Stimulated activated CD4-positive, alpha-beta T cell treated with anti-CD3 and anti-CD28 coated beads, Interleukin-12 subunit alpha, Interleukin-12 subunit beta, amount 100 ng/mL, for 24 hours (primary cell): Measurements from ENCODE around the gene POLR2E.
"Not testable (repeated sequence)": the region's sequence is repeated elsewhere in the genome, so short reads cannot be mapped to it uniquely, and the experiment has no call there.

Source experiments
- DNase-seq, 2 experiments: peaks; one replicate each; pipeline ENCODE4 v3.0.0-alpha.2; 2020; ENCODE audit warnings: low read depth in 2 of 2

The POLR2E gene

GRCh38 chr19:1094978-1095701 lies at the start of gene POLR2E:
POLR2E (minus strand) TSS chr19:1095375; CDS start chr19:1095315, 60 bp downstream.
- DNase-seq, result peak; percentile 94 to 95

GRCh38 chr19:1144741-1145140 lies 49.6 kb upstream of the POLR2E start:
- no peak for DNase-seq

- no peak for DNase-seq
Measured at GRCh38 chr19:1143828-1144399, 48.7 kb upstream of the POLR2E start.

- DNase-seq, result no peak
Measured at GRCh38 chr19:1141944-1142343, 46.8 kb upstream of the POLR2E start.

GRCh38 chr19:1140272-1141027 lies 45.3 kb upstream of the POLR2E start:
- DNase-seq, result no peak

- DNase-seq, result no peak
Measured at GRCh38 chr19:1139126-1139525, 44.0 kb upstream of the POLR2E start.

- no peak for DNase-seq
Measured at GRCh38 chr19:1138121-1138520, 42.9 kb upstream of the POLR2E start.

- no peak for DNase-seq
Measured at GRCh38 chr19:1136621-1137317, 41.6 kb upstream of the POLR2E start.

- DNase-seq, result no peak
Measured at GRCh38 chr19:1136201-1136600, 41.0 kb upstream of the POLR2E start.

- DNase-seq, result no peak
Measured at GRCh38 chr19:1135454-1135853, 40.3 kb upstream of the POLR2E start.

- no peak for DNase-seq
Measured at GRCh38 chr19:1134431-1134830, 39.3 kb upstream of the POLR2E start.

- peak; percentile 57 to 65 for DNase-seq
Measured at GRCh38 chr19:1133471-1133929, 38.3 kb upstream of the POLR2E start.

GRCh38 chr19:1132552-1133383 lies 37.6 kb upstream of the POLR2E start:
- no peak for DNase-seq

GRCh38 chr19:1131718-1132551 lies 36.8 kb upstream of the POLR2E start:
- DNase-seq, result peak; percentile 74 to 87

- no peak for DNase-seq
Measured at GRCh38 chr19:1130771-1131717, 35.9 kb upstream of the POLR2E start.

GRCh38 chr19:1129535-1129934 lies 34.4 kb upstream of the POLR2E start:
- DNase-seq, result no peak

- DNase-seq, result not testable (repeated sequence)
Measured at GRCh38 chr19:1129084-1129483, 33.9 kb upstream of the POLR2E start.

- no peak for DNase-seq
Measured at GRCh38 chr19:1128106-1128505, 32.9 kb upstream of the POLR2E start.
